NCI-H1930 (cell line): ENCODE results near the gene MYL12B.

Experiments used
- DNase-seq, 2 experiments: peaks; one replicate each; lab custom pipeline; 2025; lab: John Stamatoyannopoulos, UW

The MYL12B gene

DNA sequence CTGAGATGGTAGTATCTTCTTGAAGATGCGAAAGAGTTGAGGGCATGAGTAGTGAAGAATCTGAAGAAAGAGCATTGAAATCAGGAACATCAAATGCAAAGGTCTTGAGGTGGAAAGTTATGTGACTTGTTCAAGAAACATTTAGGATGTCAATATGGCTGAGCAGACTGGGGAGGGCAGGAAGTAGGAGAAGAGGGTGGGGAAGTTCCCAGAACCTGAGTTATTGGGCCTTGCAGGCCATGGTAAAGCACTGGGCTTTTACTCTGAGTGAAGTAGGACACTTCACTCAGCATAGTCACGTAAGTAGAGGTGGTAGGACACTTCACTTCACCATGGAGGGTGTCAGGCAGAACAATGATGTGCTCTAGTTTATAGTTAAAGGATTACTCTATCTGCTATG, 26.1 kb upstream of the MYL12B start:
- no peak for DNase-seq

DNA sequence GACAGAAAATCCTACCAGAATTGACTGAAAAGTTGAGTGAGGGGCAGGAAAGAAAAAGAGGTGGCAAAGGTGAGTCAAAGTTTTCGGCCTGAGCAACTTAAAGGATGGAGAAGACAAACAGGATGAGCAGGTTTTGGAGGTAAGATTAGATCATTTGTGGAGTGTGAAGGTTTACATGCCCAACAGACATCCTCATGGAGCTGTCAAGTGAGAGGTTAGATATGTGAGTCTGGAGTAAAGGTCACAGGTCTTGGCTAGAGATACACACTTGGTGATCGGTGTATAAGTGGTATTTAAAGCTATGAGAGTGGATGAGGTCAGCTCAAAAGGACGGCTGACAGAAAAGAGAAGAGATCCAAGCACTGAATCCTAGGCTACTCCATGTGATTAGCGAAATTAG, 25.5 kb upstream of the MYL12B start:
- no peak for DNase-seq

DNA sequence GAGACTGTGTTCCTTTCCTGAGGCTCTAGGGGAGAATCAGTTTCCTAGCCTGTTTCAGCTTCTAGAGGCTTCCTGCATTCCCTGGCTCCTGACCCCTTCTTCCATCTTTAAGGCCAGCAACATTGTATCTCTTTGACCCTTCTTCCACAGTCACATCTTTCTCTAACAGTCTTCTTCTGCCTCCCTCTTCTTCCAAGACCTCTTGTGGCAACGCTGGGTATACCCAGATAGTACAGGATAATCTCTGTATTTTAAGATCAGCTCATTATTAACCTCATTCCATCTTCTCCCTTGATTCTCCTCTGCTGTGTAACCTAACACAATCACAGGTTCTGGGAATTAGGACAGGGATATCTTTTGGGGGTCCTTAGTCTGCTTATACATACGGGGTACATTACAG, 23.2 kb upstream of the MYL12B start:
- no peak for DNase-seq

- DNase-seq, result no peak
These were observed 16.8 kb upstream of the MYL12B start for GRCh38 chr18:3245185-3245564.

DNA sequence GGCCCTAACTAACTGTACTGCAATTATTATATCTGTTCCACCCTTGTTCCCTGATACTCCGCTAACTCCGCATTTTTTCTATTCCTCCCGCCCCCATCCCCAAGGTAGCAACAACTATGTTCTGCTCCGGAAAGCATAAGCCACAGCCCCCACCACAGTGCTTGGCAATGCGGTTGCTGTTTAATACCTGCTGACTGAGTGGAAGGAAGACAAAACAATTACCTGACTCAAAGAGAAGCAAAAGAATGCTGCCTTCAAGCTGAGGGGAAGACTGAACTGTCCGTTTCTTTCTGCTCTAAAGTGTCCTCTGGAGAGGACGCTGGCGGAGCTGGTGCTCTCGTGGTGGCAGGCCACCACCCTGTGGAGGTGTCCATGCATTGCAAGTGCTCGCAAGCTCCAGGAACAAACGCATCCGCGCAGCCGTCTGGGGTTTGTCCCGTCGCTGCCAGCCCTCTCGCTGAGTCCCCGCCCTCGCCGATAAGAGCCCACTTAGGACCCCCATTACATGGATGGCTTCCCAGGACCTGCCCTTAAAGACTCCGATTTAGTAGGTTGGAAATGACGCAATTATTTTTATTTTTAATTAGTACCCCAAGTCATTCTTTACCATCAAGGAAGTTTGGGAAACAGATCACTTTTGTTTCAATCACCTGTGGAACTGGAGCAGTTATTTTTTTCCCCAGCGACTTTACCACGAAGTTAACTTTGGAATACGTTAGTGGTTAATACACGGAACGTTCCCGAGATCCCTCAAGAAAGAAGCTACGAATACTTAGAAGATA, 15.9 kb upstream of the MYL12B start:
- DNase-seq, result peak; percentile 34 to 65

GRCh38 chr18:3246635-3247239, 15.2 kb upstream of the MYL12B start:
- no peak for DNase-seq

- DNase-seq, result peak; percentile 70 to 76
These were observed 14.5 kb upstream of the MYL12B start, which contains the start of gene MYL12A for GRCh38 chr18:3247240-3248061. MYL12A (plus strand) TSS chr18:3247801; CDS start chr18:3253248, 5,447 bp downstream.

- DNase-seq, result no peak
These were observed 13.8 kb upstream of the MYL12B start for GRCh38 chr18:3248062-3248657.

DNA sequence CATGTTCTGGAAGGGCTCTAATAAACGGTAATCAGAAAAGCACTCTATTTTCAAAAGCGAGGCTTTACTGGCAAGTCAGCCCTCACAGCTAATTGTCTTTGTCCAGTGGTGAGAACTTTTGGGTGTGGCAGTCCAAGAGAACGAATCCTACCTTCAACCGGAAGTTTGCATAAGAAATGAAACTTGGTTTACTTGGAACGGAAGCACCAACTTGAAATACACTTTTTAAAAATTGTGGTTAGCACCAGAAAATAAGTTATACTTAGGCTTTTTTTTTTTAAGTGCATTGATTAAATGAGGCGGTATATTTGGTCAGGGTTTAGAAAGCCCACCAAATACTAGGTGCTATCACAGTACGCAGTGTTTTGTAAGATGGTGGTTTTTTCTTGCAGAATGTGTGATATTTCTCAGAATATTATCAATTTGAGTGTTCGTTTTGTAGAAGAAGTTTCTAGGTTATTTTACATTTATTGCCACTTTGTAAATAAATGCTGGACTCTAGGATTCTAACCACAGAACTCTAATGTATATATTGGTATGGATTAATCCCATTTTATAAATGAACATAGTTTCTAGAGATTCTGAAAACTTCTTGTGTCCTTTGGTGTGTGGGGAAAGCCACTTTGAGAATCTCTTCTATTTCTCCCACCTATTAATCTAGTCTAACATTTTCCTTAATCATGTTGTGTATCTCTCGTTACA, 13.1 kb upstream of the MYL12B start:
- no peak for DNase-seq

GRCh38 chr18:3250237-3251107, 11.5 kb upstream of the MYL12B start:
- DNase-seq, result no peak

DNA sequence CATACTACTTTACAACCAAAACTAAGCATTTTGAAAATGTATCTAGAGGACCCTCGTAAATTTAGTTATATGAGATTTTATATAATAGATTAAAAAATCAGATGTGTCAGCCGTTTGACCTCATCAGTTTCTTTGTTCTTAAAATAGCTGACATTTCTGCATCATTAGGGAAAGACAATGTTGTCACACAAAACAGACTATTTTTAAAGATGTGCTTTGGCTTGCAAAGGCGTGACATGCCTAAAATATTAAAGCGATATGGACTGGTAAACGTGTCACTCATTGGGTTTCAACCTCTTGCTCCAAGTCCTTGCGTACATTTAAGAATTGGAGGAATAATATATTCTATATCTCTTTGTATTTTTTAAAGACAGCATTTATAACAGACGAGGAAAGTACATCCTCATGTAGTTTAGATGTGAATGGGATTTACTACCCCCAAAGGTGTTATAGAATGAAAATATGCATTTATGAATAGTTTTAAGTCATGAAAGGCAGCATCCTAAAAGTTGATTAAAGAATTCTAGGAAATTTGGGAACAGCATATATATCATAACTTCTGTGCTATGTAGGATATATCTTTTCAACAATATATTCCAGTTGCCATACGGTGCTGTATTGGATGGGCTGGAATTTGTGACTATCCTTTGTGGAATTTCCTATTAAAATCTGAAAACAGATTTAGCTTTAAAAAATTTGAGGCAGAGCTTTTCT, 10.5 kb upstream of the MYL12B start:
- DNase-seq, result no peak

DNA sequence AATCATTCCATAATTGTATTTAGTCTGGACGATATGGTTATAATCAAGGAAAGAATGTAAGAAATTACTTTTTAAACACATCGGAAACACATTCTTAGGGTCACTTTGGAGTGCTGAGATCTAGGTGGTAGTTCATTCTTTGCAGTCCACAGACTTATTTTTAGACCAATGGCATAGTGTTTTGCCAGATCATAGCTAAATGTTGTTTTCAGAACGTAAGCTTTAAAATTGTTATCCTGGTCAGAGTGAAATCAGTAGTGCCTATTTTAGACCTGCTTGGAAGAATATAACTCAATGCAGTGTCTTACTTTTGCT, 10.0 kb upstream of the MYL12B start:
- DNase-seq, result no peak

DNA sequence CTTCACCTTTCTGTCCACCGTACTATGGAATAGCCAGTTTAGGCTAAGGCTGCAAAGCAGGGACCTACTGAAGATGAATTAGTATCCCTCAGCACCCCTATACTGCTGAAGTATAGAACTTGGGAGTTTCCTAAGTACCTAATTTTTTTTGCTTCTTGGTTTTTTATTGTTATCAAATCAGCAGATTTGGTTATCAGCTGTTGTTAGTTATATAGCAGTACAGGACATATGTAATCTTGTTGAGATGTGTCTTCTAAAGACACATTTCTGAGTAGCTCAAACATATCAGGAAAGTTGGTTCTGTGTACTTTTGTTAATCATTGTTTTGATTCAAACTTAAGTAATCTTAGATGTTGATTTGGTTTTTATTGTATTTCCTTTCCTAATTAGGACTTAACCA, 9.1 kb upstream of the MYL12B start:
- DNase-seq, result no peak

DNA sequence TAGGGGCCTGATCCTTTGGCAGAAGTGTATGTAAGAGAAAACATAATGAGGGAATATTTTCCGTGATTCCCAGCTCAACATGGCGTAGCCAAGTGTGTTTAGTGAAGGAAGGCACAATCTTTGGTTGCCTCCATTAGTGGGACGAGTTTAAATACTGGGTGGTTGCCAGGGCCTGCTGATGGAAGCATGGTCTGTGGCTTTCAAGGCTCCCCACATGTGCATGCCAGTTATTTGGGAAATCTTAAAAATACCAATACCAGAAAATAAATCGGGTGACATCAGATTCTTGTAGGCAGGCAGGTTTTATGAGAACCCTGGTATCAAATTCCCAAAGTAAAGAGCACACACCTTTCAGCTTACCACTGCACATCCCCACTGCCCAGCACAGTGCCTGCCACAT, 7.2 kb upstream of the MYL12B start:
- no peak for DNase-seq

DNA sequence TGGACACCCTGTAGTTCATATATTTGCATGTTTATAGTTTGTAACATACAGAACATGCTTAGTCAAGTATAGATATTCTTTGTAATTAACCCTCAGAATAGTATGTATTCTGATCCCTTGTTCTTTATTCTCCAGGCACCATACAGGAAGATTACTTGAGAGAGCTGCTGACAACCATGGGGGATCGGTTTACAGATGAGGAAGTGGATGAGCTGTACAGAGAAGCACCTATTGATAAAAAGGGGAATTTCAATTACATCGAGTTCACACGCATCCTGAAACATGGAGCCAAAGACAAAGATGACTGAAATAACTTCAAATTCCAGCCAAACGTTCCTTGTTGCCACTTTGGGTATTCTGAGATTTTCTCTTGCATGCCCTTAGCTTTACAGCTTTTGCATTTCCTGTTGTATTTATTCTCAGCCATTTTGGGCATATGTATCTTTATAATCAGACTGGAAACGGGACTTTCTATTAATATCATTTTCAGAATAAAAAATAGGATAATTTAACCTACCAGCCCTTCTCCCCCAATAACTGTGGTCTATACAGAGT, 6.2 kb upstream of the MYL12B start:
- no peak for DNase-seq

DNA sequence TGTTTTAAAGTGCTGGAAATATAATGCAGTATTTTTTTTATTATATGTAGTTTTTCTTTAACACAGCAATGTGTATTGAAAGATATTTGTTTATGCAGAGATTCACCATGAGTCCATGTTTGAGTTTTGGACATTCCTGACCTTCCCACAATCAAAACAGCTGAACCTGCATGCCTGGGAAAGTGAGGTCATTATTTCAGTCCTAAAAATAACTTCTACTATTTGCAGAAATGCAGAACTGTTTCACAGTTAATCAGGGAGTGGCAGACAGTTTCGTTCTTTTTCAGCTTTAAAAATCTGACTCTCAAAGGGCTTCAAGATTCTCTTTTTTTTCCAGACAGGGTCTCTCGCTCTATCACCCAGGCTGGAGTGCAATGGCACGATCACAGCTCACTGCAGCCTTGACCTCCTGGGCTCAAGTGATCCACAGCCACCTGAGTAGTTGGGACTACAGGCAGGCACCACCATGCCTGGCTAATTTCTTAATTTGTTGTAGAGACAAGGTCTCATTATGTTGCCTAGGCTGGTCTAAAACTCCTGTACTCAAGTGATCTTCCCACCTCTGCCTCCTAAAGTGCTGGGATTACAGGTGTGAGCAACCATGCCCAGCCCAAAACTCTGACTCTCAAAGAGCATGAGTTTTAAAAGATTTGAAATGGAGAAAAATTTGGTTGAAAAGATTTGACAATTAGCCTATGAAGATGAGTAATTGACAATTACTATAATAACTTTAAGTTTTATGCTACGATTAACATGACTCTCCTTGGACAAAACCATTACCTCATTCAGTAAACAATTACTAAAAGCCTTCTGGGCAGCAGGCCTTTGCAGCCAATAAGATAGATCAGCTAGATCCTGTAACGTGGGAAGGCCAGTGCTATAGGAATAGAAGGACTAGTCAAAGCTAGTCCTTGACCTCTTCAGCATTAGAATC, 5.0 kb upstream of the MYL12B start:
- no peak for DNase-seq

- no peak for DNase-seq
These were observed 4.3 kb upstream of the MYL12B start for GRCh38 chr18:3257627-3258120.

DNA sequence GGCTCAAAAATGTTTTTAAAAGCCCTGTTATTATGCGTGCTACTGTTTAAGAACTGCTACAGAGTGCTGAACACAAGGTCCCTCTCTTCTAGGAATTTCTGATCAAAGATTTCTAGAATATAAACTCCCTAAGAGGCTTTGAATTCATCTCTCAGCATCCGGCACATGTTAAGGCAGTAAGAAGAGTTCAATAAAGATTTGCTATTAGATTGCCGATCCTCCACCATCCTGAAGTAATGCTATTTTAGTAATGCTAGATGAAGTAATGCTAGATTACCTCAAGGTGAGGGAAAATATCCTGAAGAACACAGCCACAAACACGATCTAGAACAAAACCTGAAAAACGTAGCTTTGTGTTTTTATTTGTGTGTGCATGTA, 949 bp upstream of the MYL12B start:
- DNase-seq, result no peak
